Parathyroid adenoma (tissue), 2 donors: ENCODE measurements around the gene KIAA1191.
"Not testable (repeated sequence)": the region's sequence is repeated elsewhere in the genome, so short reads cannot be mapped to it uniquely, and the experiment has no call there.

Experiments
- H2AFZ ChIP-seq: fragments of 300-600 bp; sonication (generic); one replicate; pipeline ENCODE4 v1.7.0; 2017; ENCODE audit warnings: antibody characterized with exemption, mild to moderate bottlenecking
- H3K27ac ChIP-seq: fragments of 300-600 bp; sonication (generic); one replicate; pipeline ENCODE4 v1.7.0; 2017
- H3K27me3 ChIP-seq: fragments of 300-600 bp; sonication (generic); one replicate; pipeline ENCODE4 v1.7.0; 2017; ENCODE audit warnings: low read length; ENCODE audit not compliant: control insufficient read depth, insufficient read depth
- H3K36me3 ChIP-seq: fragments of 300-600 bp; sonication (generic); one replicate; pipeline ENCODE4 v1.7.0; 2017; ENCODE audit warnings: low read length; ENCODE audit not compliant: control insufficient read depth, insufficient read depth
- H3K4me1 ChIP-seq: fragments of 300-600 bp; sonication (generic); one replicate; pipeline ENCODE4 v1.7.0; 2017; ENCODE audit warnings: control low read depth
- H3K4me2 ChIP-seq: fragments of 300-600 bp; sonication (generic); one replicate; pipeline ENCODE4 v1.7.0; 2017; ENCODE audit warnings: low read length
- H3K4me3 ChIP-seq: fragments of 300-600 bp; sonication (generic); one replicate; pipeline ENCODE4 v1.7.0; 2017; ENCODE audit warnings: low read depth, low read length
- H3K79me2 ChIP-seq: fragments of 300-600 bp; sonication (generic); one replicate; pipeline ENCODE4 v1.7.0; 2017; ENCODE audit warnings: control low read depth
- H3K9ac ChIP-seq: fragments of 300-600 bp; sonication (generic); one replicate; pipeline ENCODE4 v1.7.0; 2017; ENCODE audit warnings: mild to moderate bottlenecking
- H3K9me3 ChIP-seq: fragments of 300-600 bp; sonication (generic); one replicate; pipeline ENCODE4 v1.7.0; 2017; ENCODE audit warnings: low read length; ENCODE audit not compliant: control insufficient read depth
- CTCF ChIP-seq: fragments of 300-600 bp; sonication (generic); IDR thresholded peaks from one replicate; pipeline ENCODE4 v1.7.0; 2017; ENCODE audit warnings: antibody characterized with exemption, mild to moderate bottlenecking
- donor health status: primary hyperparathyroidism.

Gene KIAA1191

GRCh38 chr5:176361437-176362232, at the start of gene KIAA1191:
Gene KIAA1191 (minus strand): TSS chr5:176361764. CDS start chr5:176359508, 2,256 bp downstream.
- Histone ChIP-seq H2AFZ (peak within 1 kb of the TSS; percentile 82), H3K27me3 (no peaks in the 10 kb centered on the region), H3K4me1 (peaks cover 2% of the 10 kb centered on the region)

GRCh38 chr5:176410486-176411180, 49.1 kb upstream of the KIAA1191 start:
- Histone ChIP-seq H3K4me2 (no peak overlapping the region), H3K36me3 (no peaks in the 10 kb centered on the region), H2AFZ (no peak overlapping the region), H3K27ac (no peak overlapping the region), H3K9ac (no peak overlapping the region), H3K79me2 (peaks cover 44% of the 10 kb centered on the region), H3K4me3 (no peak overlapping the region), H3K4me1 (peaks cover 10% of the 10 kb centered on the region), H3K27me3 (no peaks in the 10 kb centered on the region), H3K9me3 (no peaks in the 10 kb centered on the region)
- no peak for TF ChIP-seq CTCF

More at GRCh38 chr5:176361437-176362232, at the start of gene KIAA1191:
- Histone ChIP-seq H3K9ac (peak within 1 kb of the TSS; percentile 91), H3K36me3 (no peaks in the 10 kb centered on the region), H3K27ac (peak within 1 kb of the TSS; percentile 40), H3K4me2 (peak within 1 kb of the TSS; percentile 89), H3K4me3 (peak within 1 kb of the TSS; percentile 96), H3K79me2 (peaks cover 21% of the 10 kb centered on the region), H3K9me3 (no peaks in the 10 kb centered on the region)
- peak; percentile 13 for TF ChIP-seq CTCF

GRCh38 chr5:176409765-176410164, 48.2 kb upstream of the KIAA1191 start:
- Histone ChIP-seq H2AFZ (no peak overlapping the region), H3K27ac (no peak overlapping the region), H3K79me2 (peaks cover 44% of the 10 kb centered on the region), H3K9me3 (no peaks in the 10 kb centered on the region), H3K4me2 (no peak overlapping the region), H3K4me1 (peaks cover 6% of the 10 kb centered on the region), H3K9ac (no peak overlapping the region), H3K36me3 (no peaks in the 10 kb centered on the region), H3K27me3 (no peaks in the 10 kb centered on the region), H3K4me3 (no peak overlapping the region)
- no peak for TF ChIP-seq CTCF

- no peak overlapping the region for H3K4me3 ChIP-seq
- no peak overlapping the region for H2AFZ ChIP-seq
- no peaks in the 10 kb centered on the region for H3K4me1 ChIP-seq
- H3K27me3 ChIP-seq, result no peaks in the 10 kb centered on the region
- no peak overlapping the region for H3K9ac ChIP-seq
- H3K9me3 ChIP-seq, result no peaks in the 10 kb centered on the region
- H3K4me2 ChIP-seq, result no peak overlapping the region
- TF ChIP-seq CTCF, result no peak
- H3K36me3 ChIP-seq, result no peaks in the 10 kb centered on the region
- H3K79me2 ChIP-seq, result peaks cover 40% of the 10 kb centered on the region
- H3K27ac ChIP-seq, result no peak overlapping the region
Measured at GRCh38 chr5:176408590-176408989, 47.0 kb upstream of the KIAA1191 start.

GRCh38 chr5:176408252-176408573, 46.6 kb upstream of the KIAA1191 start:
- H3K9ac ChIP-seq, H2AFZ ChIP-seq, H3K36me3 ChIP-seq, H3K4me2 ChIP-seq, H3K27ac ChIP-seq, H3K4me1 ChIP-seq, H3K4me3 ChIP-seq, H3K27me3 ChIP-seq, H3K9me3 ChIP-seq: not testable (repeated sequence)
- peaks cover 36% of the 10 kb centered on the region for H3K79me2 ChIP-seq
